Stimulated activated CD4-positive, alpha-beta T cell treated with anti-CD3 and anti-CD28 coated beads, TNF-alpha, amount 100 ng/mL, for 4 hours (primary cell): ENCODE results near the gene CSTPP1.
"Not testable (repeated sequence)": the region's sequence is repeated elsewhere in the genome, so short reads cannot be mapped to it uniquely, and the experiment has no call there.

ENCODE experiments used
- DNase-seq, 3 experiments: peaks; one replicate each; pipeline ENCODE4 v3.0.0-alpha.2; 2020; ENCODE audit warnings: low read depth in 3 of 3

CSTPP1 gene

DNA sequence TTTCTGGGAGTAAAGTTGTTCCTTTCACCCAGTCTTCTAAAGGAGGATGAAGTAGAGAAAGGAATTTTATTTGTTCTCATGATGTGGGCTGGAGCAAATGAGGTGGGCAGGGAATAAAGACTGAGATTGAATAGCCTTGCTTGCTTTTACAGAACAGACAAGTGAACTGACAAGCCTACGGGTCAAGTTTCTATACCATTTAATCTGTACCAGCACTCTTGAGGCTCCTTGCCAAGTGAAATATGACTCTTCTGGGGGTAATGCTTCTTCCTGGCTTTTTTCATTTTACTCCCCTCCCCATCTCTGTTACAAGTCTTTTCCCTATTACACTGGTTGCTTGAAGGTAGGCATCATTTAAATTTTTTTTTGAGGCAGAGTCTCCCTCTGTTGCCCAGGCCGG is 54.8 kb downstream of the CSTPP1 start:
- DNase-seq: no peak

DNA sequence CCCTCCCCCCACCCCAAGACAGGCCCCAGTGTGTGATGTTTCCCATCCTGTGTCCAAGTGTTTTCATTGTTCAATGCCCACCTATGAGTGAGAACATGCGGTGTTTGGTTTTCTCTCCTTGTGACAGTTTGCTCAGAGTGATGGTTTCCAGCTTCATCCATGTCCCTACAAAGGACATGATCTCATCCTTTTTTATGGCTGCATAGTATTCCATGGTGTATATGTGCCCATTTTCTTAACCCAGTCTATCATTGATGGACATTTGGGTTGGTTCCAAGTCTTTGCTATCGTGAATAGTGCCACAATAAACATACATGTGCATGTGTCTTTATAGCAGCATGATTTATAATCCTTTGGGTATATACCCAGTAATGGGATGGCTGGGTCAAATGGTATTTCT is 55.8 kb downstream of the CSTPP1 start:
- DNase-seq: not testable (repeated sequence)

DNA sequence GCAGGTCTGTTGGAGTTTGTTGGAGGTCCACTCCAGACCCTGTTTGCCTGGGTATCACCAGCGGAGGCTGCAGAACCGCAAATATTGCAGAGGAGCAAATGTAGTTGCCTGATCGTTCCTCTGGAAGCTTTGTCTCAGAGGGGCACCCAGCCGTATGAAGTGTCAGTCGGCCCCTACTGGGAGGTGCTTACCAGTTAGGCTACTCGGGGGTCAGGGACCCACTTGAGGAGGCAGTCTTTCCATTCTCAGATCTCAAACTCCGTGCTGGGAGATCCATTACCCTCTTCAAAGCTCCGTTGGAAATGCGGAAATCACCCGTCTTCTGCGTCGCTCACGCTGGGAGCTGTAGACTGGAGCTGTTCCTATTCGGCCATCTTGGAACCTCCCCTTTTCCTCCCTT is 61.2 kb downstream of the CSTPP1 start:
- not testable (repeated sequence) for DNase-seq

DNA sequence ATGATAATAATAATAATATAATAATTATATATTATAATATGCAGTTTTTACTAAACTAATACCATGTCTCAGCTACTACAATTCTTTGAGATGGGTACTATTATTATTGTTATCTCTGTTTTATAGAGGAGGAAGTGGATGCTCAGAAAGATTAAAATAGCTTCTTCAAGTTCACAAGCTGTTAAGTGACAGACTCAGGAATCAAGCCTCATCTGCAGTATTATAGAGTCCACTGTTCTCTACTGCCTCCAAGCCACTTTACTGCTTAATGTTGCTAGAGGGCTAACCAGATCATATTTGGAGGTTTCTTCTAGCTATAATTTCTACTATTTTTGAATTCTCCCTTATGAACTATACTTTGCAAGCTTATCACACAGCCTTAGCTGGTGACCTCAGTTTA is 62.7 kb downstream of the CSTPP1 start:
- DNase-seq: no peak

DNA sequence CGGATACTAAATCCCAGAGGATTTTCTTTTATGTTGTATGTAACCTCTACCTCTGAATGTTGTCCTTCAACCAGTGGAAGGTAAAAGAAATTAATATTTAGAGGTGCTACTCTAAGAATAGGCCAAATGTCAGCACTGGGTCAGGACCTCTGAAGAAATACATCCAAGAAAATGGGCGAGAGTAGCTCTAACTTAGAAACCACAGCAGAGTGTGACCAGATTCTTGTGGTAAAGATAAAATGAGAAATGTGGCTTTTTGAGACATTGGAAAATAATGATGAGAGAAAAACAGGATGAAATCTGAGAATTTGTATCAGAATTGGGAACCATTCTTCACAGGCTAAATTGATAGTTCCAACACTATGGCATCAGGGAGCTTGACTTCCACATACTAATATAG is 63.5 kb downstream of the CSTPP1 start:
- no peak for DNase-seq

DNA sequence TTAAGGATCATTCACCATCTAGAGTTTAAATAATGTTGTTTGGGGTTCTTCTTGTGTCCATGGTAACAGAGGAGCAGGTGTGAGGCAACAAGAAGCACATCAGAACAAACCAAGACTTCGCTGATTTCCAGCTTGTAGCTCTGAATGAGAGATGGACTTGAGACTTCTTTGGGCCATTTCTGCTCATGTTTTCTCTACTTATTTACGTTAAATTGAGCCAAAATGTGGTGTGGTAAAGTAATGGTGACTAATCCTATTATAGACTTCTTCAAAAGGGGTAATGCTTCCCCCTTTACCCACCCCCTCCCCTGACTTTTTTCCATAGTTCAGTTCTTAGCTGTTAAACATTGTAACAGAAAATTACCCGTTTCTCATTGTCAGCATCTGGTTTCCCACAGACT is 65.2 kb downstream of the CSTPP1 start:
- DNase-seq: no peak

DNA sequence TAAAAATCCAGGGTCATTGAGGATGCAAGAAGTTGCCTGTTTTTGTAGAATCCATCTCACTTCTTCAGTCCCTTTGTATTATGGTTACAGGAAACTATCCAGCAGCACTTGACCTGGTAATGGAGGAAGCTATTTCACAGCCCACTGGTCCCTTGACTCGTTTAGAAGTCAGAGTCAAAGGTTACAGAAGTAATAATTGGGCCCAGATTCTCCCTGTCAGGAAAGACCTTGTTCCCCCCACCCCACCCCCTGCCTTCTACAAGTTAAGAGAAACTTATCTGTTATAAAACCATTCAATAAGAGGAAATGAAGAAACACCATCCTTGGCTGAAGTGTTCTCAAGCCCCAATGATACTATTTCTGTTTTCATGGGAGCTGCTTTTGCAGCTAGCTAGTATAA is 65.8 kb downstream of the CSTPP1 start:
- DNase-seq: no peak

DNA sequence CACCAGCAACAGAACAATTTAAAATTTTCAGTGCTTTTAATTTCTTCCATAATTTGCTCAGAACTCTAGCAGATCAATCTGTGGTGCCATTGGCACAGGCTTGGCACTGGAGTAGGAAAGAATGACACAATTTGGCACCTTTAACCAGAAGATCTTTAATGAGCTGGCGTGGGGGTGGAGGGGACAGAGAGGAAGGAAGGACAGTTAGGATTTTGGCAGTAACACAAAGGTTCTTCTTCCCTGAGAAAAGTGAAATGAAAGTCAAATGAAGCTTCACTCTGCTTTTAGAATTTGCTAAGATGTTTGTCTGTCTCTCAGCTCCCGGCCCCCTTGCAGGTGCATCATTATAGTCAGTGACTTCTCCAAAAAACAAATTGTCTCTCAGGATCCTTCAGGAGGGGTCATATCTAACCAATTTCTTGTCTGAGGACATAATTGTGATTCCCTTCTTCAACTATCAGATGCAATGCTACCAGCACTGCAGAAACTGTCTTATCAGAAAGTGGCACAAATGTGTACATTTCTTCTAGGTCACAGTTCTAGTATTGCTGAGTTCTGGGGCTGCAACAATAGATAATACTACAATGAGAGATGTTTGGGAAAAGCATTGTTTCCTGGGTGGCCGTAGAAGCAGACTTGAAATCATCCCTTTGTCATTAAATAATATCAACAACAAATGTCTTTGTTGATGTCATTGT is 66.8 kb downstream of the CSTPP1 start:
- DNase-seq: no peak

DNA sequence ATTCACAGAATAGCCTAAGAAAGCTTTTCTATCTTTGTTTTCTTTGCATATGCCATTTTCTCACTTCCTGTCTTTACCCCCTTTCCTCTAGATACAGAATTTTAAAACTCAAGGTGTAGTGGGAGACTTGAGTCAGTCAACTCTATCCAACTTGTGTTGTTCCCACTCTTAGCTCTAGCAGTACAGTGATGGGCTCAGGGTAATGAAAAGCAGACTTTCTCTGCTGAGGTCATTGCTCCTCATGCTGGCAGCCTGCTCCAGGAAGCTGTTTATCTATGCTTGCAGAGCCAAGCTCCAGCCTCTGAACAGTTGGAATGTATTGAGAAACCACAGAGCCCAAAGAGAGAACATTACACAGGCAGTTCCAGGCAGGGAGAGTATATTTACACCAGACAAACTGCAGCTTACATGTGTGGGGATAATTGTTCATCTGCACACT is 68.1 kb downstream of the CSTPP1 start:
- no peak for DNase-seq

DNA sequence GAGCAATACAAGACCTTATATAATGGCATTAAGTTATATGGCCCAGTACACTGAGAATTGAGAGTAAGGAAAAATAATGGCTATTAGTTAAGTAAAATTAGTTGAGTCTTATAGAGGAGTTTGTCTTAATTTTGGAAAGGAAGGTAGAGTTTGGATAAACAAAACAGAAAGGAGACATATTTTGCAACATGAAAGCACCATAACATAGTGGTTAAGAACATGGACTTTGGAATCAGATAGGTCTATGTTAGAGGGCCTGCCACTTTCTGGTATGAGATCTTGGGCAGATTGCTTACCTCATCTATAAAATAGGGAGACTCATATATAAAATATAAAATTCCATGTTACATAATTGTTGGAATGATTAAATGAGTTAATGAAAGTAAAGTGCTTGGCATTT is 68.9 kb downstream of the CSTPP1 start:
- DNase-seq: no peak

DNA sequence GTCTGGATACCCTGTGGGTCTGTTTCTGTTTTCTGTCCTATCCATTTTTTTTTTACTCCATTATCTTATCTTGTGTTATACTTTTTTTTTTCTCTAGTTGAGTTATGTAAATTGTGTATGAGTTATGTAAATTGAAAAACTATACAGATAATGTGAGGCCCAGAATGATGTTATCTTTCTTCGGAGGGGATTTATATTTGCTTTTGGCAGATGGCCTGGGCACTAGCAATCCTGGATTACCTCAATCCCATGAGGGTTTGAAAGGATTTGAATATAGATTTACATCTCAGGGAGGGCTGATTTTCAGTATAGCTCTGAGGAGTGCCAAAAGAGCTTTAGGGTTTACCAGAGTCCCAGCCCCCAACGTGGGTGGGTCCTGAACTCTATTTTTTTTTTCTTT is 71.0 kb downstream of the CSTPP1 start:
- no peak for DNase-seq

DNA sequence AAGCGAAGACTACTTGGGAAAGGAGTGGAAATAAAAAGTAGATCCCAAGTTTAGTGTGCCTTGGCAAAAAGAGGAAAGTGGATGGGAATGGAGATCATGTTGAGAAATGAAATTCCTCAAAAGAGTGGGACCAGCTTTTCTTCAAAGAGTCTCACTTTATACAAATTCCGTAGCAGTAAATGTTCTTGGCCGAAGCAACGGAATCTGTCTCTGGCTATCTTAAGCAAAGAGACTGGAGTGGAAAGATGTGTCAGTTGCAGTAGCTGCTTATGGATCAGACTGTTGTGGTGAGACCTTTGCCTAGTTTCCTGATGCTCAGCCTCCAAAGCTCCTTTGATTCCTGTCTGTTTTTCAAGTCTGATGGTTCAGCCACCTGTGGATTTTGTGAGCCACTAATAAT is 73.6 kb downstream of the CSTPP1 start:
- no peak for DNase-seq

DNA sequence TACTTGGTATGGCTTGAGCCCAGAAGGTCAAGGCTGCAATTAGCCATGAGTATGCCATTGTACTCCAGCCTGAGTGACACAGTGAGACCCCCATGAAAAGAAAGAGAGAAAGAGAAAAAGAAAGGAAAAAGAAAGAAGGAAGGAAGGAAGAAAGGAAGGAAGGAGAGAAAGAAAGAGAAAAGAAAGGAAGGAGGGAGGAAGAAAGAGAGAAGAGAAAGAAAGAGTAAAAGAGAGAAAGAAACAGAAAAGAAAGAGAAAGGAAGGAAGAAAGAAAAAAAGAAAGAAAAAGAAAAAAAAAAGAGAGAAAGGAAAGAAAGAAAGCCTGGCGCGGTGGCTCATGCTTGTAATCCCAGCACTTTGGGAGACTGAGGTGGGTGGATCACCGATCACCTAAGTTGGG is 77.5 kb downstream of the CSTPP1 start:
- no peak for DNase-seq

DNA sequence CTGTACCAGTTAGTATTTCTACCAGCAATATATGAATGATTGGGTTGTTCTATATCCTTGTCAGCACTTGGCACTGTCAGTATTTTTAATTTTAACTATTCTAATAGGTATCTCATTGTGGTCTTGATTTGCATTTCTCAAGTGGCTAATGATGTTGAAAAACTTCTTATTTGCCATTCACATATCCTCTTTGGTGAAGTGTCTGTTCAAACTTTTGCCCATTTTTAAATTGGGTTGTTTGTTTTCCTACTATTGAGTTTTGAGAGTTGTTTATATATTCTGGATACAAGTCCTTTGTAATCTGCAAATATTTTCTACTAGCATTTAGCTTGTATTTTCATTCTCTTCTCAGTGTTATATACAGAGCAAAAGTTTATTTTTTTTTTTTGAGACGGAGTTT is 82.1 kb downstream of the CSTPP1 start:
- DNase-seq: no peak

DNA sequence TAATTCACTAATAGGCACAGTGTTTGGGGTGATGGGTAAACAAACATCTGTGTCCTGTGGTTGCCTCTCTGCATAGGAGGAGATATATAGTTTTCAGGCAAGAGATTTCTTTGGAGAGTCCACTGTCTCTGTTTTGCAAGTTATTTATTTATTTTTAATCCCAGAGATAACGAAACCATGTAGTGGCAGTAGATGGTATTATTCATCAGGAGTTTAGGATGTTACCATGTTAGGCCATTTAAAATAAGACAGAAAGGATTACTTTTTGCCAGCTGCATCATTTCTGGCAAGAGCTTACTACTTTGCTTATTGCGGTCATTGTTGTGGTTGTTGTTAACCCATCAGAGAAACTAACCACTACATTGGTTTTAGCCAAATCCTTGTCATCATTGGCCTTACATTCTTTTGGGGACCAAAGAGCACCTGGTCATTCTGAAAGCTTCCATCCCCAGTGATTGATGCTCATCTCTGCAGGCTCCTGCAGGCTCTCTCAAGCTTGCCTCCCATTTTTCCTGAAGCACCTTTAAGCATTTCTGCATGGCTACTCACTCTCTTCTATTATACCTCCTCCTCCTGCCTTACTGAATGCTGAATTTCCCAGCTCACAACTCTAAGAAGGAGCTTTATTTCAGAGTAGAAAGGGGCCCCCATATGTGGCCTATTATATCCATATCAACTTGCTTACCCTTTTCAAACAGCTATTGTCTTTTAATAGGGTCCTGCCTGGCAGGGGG is 84.4 kb downstream of the CSTPP1 start:
- no peak for DNase-seq

DNA sequence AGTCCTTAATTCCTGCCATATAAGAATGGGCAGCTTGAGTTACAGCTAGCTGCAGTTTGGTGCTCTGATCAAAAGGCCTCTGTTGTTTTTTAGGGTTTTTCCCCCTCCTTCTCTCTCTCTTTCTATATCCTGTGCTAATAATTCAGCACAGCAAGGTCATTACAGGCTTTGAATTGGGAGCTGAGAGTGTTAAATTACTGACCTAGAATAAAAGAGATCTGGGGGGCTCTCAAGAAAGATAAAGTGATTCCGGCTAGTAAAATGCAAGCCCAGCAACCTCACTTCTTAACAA is 84.9 kb downstream of the CSTPP1 start:
- DNase-seq: no peak

DNA sequence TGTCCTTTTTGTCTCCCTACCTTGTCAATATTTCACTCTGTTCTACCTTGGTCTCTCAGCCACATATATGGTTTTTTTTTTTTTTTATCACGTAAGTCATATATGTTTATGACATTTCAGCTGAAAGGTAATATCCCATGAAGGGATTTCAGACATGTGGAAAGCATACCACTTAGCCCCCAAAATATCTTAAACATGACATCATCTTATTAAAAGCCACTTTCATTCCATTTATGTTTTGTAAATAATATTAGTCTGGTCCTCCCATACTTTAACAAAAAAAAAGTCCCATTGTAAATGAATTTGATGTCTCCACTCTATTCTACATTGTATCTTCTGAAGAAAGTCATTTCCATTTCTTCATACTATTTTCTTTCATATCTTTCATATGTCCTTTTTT is 85.4 kb downstream of the CSTPP1 start:
- DNase-seq: no peak

DNA sequence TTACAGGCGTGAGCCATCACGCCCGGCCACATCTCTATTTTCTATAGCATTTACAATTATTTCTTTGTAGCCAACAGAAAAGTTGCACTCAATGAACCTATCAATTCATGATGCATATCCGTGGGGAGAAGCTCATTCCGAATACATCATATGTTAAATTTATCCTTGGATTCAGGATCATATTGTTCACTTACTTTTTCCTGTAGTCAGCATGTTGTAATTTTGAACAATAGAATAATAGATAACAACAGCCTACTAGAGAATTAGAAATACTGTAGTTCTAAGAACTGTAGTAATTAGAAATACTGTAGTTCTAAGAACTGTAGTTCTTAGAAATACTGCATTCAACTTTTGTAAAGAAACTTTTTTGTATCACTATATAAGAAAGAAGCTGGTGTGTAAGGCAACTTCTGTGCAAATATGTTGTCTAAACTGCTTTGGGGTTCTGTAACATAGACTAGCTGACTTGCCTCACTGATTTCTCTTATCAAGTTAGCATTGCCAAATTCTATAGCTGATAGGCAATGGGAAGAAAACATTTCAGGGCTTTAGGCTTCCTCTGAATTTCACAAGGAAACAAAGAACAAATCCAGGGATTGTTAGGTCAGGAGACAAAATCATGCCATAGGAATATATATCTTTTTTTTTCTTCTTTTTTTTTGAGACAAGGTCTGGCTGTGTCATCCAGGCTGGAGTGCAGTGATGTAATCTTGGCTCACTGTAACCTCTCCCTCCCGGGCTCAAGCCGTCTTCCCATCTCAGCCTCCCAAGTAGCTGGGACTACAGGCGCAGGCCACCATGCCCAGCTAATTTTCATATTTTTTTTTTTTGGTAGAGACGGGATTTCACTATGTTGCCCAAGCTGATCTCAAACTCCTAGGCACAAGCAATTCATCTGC is 91.9 kb downstream of the CSTPP1 start:
- no peak for DNase-seq

DNA sequence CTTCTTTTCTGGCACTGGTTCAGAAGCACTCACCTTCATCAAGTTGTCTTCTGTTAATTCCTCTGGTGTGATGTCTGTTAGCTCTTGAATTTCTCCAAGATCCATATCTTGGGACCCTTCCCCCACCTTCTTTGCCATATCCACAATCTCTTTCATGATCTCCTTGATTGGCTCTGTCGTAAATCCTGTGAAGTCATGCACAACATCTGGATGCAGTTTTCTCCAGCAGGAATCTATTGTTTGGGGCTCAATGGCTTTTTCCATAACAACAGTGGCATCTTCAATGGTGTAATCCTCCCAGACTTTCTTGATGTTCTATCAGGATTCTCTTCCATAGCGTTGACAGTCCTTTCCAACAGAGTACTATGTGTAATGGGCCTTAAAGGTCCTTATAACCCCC is 96.9 kb downstream of the CSTPP1 start:
- DNase-seq: no peak

DNA sequence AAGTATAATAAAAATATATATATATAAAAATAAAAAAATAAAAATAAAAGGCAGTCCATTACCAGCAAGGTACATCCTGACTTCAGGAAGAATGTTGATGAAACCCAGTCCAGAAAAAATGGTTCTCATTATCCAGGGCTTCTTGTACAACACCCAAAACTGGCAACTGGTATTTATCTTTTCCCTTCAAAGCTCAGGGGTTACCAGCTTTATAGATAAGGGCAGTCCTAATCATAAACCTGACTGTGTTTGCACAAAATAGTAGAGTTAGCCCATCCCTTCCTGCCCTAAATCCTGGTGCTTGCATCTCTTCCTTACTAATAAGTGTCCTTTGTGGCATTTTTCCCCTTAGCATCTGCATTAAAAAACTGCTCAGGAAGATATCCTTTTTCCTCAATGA is 97.5 kb downstream of the CSTPP1 start:
- DNase-seq: no peak

DNA sequence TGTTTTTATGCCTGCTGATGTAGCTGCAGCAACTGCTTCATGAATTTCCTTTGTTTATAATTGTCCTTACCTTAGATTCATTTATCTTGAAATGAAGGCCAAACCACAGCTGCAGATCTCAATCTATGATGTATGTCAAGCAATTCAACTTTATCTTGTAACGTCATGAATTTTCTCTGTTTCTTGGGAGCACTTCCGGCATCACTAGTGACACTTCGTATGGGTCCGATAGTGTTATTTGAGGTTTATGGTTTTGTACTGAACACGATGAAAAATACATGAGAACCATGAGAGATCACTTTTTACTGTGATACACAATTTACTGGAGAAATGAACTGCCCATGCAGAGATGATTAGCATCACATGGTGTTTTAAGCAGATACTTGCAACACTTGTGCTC is 98.5 kb downstream of the CSTPP1 start:
- DNase-seq: no peak

DNA sequence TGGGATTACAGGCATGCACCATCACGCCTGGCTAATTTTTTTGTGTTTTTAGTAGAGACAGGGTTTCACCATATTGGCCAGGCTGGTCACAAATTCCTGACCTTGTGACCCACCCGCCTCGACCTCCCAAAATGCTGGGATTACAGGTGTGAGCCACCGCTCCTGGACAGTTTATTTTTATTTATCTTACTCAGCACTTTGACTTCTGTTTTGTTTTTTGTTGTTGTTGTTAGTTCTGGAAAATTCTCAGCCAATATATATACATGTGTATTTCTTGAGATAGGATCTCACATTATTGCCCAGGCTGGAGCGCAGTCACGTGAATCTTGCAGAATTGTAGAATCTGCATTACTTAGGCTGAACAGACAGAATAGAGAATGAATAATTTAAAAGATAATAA is 107.6 kb downstream of the CSTPP1 start:
- no peak for DNase-seq

DNA sequence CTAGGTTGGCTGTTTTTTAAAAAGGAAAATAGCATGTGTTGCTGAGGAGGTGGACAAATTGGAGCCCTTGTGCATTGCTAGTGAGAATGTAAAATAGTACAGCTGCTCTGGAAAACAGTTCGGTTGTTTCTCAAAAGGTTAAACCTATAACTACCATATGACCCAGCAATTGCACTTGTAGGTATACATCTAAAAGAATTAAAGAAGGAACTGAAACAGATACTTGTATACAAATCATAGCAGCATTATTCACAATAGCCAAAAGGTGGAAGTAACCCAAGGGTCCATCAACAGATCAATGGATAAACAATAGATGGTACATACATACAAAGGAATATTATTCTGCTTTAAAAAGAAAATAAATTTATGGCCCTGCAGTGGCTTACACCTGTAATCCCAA is 111.4 kb downstream of the CSTPP1 start:
- DNase-seq: no peak
